Fibroblast of mammary gland (primary cell): ENCODE data around the gene RETREG2.
A peak's percentile ranks its signal among the peaks of the same experiment; 100 is the strongest.

Source experiments
- DNase-seq: peaks from one replicate; pipeline ENCODE4 v3.0.0-alpha.2; 2010; ENCODE audit warnings: low read depth
- H3K4me3 ChIP-seq: 2 replicates; pipeline ENCODE4 v1.5.1; 2011; ENCODE audit warnings: low read depth, mild to moderate bottlenecking, low read length, moderate library complexity; ENCODE audit not compliant: control insufficient read depth
- TF ChIP-seq, protein P1 (sequence below): conservative IDR thresholded peaks from 2 replicates; pipeline ENCODE4 v1.5.1; 2011; ENCODE audit warnings: low read depth, low read length, inconsistent platforms; ENCODE audit not compliant: control insufficient read depth, insufficient read depth

Gene RETREG2

DNA sequence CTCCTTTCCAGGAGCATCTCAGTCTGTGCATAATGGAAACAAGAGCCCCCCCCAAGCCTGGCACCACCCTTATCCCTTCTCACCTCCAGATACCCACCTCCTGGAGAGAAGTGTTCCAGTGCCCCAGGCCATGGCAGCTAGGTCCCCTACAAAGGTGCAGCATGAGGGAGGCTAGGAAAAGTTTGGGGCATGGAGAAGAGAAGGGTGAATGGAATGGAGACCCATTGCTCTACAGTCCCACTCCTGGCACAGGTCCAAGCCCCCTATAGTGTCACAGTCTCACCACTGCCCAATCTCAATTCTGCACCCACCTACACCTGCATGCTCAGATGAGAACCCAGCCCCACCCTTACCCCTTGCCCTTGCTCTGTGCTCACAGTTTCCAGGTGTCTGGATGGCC lies 9.1 kb upstream of the RETREG2 start:
- no peak overlapping the region for H3K4me3 ChIP-seq
- DNase-seq = no peak
- TF ChIP-seq, protein P1, sequence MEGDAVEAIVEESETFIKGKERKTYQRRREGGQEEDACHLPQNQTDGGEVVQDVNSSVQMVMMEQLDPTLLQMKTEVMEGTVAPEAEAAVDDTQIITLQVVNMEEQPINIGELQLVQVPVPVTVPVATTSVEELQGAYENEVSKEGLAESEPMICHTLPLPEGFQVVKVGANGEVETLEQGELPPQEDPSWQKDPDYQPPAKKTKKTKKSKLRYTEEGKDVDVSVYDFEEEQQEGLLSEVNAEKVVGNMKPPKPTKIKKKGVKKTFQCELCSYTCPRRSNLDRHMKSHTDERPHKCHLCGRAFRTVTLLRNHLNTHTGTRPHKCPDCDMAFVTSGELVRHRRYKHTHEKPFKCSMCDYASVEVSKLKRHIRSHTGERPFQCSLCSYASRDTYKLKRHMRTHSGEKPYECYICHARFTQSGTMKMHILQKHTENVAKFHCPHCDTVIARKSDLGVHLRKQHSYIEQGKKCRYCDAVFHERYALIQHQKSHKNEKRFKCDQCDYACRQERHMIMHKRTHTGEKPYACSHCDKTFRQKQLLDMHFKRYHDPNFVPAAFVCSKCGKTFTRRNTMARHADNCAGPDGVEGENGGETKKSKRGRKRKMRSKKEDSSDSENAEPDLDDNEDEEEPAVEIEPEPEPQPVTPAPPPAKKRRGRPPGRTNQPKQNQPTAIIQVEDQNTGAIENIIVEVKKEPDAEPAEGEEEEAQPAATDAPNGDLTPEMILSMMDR = no peak

DNA sequence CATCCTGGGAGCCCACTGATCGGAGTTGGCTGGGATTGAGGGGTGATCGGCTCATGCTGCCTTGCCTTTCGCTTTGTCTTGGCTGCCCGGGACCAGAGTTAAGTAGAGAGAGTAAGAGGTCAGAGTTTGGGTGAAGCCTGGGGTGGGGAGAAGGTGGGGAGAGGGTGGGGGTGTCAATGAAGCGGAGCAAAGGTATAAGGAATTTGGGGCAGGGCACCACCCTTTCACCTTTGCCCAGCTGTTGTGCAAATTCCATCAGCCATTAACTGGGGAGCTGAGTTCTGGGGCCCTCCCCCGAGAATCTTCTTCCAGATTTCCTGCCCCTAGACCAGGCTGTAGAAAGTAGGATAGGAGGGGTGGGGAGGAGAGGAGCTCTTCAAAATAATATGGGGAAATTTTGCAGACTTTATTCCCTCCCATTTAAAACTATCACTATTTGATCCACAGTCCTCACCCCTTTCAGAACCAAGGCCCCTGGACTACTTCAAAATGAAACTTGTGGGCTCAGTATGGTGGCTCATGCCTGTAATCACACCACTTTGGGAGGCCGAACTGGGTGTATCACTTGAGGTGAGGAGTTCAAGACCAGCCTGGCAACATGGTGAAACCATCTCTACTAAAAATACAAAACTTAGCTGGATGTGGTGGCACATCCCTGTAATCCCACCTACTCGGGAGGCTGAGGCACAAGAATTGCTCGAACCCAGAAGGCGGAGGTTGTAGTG lies 8.0 kb upstream of the RETREG2 start, which contains the start of gene SLC23A3:
Gene SLC23A3 (minus strand): TSS at position 100 of the 725 bp plus-strand sequence. CDS start 45 bp downstream, at position 55.
- TF ChIP-seq, protein P1 = no peak
- no peak for DNase-seq
- H3K4me3 ChIP-seq = no peak within 1 kb of the TSS

DNA sequence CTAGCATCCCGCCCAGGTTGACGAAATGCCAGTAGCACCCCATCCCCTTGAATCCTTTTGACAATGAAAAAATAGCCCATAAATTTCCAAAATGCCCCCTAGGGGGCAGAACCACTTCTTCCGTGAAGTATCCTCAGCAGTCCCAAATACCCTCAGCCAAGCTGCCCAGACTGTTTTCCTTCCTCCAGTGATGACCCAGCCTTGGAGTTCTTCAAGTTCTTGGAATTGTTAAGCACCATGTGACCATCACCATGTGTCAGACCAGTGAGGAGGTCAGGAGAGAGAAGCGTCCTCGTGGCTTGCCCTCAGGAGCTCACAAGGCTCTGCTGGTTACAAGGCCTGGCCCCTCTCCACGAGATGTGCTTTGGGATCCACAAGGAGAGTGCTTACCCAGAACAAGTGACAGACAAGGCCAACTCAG lies 6.8 kb upstream of the RETREG2 start:
- DNase-seq = peak; percentile 93
- TF ChIP-seq, protein P1 = peak; percentile 78
- no peak overlapping the region for H3K4me3 ChIP-seq

DNA sequence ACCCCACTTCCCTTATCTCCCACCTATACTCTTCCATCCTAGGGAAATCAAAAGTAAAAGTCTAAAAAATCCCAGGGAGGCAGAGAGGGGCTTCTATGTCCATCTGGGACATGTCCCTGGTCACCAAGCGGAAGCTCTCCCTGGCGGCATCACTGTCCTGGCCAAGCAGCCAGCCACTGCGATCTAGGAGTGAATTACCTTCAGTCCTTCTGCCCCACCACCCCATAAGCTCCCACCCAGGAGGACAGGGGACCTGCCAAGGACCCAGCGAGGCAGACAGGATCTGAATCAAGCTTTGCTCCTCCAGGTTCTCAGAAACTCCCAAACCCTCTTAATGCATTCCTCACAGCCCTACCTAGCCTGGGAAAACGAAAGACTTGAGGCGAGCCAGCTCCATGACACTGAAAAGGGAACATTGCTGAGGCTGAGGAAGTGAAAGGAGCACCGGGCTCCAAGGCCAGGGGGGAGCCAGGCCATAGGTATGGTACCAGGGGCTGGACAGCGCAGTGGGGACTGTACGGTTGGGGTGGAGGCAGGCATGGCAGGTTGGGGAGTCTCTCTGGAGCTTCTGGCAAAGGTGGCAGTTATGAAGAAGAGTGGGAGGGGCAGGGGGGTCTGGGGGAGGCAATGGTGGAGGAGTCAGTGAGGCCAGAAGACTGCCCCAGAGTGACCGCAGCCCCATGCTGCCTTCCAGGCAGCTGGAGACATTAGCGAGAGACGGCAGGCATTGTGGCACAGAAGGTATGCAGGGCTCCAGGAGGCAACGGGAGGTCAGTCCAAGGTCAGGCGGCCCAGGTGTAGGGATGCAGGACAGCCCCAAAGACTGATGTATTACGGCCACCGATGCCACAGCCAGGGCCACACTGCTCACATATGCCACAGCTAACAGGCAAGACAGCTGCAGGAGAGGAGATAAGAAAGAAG lies 5.6 kb upstream of the RETREG2 start:
- H3K4me3 ChIP-seq = no peak overlapping the region
- TF ChIP-seq, protein P1 = no peak
- DNase-seq = no peak

DNA sequence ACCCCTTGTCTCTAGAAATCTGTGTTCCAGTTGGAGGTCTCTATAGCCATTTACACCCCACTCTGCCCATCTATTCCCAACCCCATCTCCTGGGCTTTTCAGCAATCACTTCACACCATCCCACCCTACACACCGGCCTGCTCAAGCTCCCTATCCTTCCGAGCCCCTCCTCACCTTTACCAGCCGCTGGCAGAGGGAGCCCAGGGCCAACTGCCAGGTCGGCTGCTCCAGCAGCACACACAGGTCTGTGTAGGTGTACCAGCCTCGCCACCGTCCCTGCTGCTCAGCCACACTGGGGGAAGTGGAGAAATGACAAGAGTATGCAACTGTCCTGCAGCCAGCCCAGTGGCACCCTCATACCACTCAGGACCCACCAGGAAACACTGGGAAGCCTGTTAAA lies 4.9 kb upstream of the RETREG2 start:
- DNase-seq = no peak
- TF ChIP-seq, protein P1 = no peak
- no peak overlapping the region for H3K4me3 ChIP-seq

DNA sequence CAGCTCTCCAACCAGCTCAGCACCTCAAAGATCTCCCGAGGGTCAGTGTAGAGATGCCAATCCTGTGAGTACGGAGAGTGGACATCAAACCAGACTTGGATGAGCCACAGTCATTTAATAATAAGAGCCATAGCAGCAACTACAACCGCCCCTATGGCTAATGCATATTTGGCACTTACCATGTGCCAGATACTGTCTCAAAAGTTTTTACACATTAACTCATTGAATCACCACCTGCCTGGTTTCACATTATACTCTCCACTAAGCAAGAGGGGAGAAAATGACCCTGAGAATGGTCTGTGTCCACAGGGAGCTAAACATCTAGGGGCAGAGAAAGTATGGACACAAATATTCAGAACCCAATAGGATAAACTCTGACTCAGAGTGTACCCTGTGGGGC lies 3.9 kb upstream of the RETREG2 start:
- TF ChIP-seq, protein P1 = no peak
- DNase-seq = no peak
- no peak overlapping the region for H3K4me3 ChIP-seq
